Astrocyte of the hippocampus (primary cell): Measurements from ENCODE around the gene EGLN3.
A peak's percentile ranks its signal among the peaks of the same experiment; 100 is the strongest.

Source experiments
- DNase-seq: peaks from one replicate; pipeline ENCODE4 v3.0.0; 2011; ENCODE audit warnings: low read depth, low spot score

The EGLN3 gene

GRCh38 chr14:33914676-33915516 lies 36.0 kb downstream of the EGLN3 start:
- DNase-seq: peak; percentile 91

- no peak for DNase-seq
Measured at GRCh38 chr14:33911046-33911445, 39.8 kb downstream of the EGLN3 start.

GRCh38 chr14:33910435-33910834 lies 40.4 kb downstream of the EGLN3 start:
- no peak for DNase-seq

- DNase-seq: no peak
Measured at GRCh38 chr14:33909380-33910084, 41.3 kb downstream of the EGLN3 start.

GRCh38 chr14:33908540-33909223 lies 42.2 kb downstream of the EGLN3 start:
- DNase-seq: no peak

- DNase-seq: no peak
Measured at GRCh38 chr14:33906968-33907367, 43.9 kb downstream of the EGLN3 start.

GRCh38 chr14:33904609-33905008 lies 46.3 kb downstream of the EGLN3 start:
- no peak for DNase-seq

- DNase-seq: no peak
Measured at GRCh38 chr14:33903369-33903768, 47.5 kb downstream of the EGLN3 start.

GRCh38 chr14:33902363-33902762 lies 48.5 kb downstream of the EGLN3 start:
- no peak for DNase-seq

- DNase-seq: no peak
Measured at GRCh38 chr14:33901426-33902155, 49.3 kb downstream of the EGLN3 start.

- DNase-seq: no peak
Measured at GRCh38 chr14:33900706-33901105, 50.2 kb downstream of the EGLN3 start.

GRCh38 chr14:33899723-33900341 lies 51.0 kb downstream of the EGLN3 start:
- no peak for DNase-seq

- DNase-seq: no peak
Measured at GRCh38 chr14:33897878-33898535, 52.9 kb downstream of the EGLN3 start.

- DNase-seq: no peak
Measured at GRCh38 chr14:33897382-33897781, 53.5 kb downstream of the EGLN3 start.

- no peak for DNase-seq
Measured at GRCh38 chr14:33894339-33894738, 56.5 kb downstream of the EGLN3 start.

GRCh38 chr14:33891700-33892099 lies 59.2 kb downstream of the EGLN3 start:
- DNase-seq: no peak

GRCh38 chr14:33884916-33885315 lies 66.0 kb downstream of the EGLN3 start:
- DNase-seq: no peak

GRCh38 chr14:33880330-33880729 lies 70.5 kb downstream of the EGLN3 start:
- DNase-seq: no peak

GRCh38 chr14:33879684-33880286 lies 71.1 kb downstream of the EGLN3 start:
- no peak for DNase-seq

- DNase-seq: no peak
Measured at GRCh38 chr14:33876274-33876673, 74.6 kb downstream of the EGLN3 start.
